DND-41 (cell line): ENCODE data around the gene NR1I2.

Source experiments
- ATAC-seq: fragments of 200-7000 bp; cut with Tn5 transposase; 3 replicates; pipeline ENCODE4 v1.9.1; 2021; ENCODE audit warnings: low read depth; ENCODE audit not compliant: insufficient read depth
- DNase-seq: peaks from one replicate; pipeline ENCODE4 v3.0.0-alpha.2; 2020
- H2AFZ ChIP-seq: 2 replicates; pipeline ENCODE4 v1.6.0; 2012; ENCODE audit warnings: low read depth, low read length
- H3K27ac ChIP-seq: 2 replicates; pipeline ENCODE4 v1.5.1; 2012; ENCODE audit warnings: low read length, inconsistent platforms
- H3K27me3 ChIP-seq: fragments of 200-600 bp; sonication (generic); 2 replicates; pipeline ENCODE4 v1.6.0; 2012; ENCODE audit warnings: low read length, mild to moderate bottlenecking, inconsistent platforms; ENCODE audit not compliant: insufficient read depth, poor library complexity
- H3K36me3 ChIP-seq: 2 replicates; pipeline ENCODE4 v1.5.1; 2012; ENCODE audit warnings: low read length, inconsistent platforms; ENCODE audit not compliant: insufficient read depth
- H3K4me1 ChIP-seq: 2 replicates; pipeline ENCODE4 v1.5.1; 2012; ENCODE audit warnings: mild to moderate bottlenecking, low read length; ENCODE audit not compliant: insufficient read depth
- H3K4me2 ChIP-seq: 2 replicates; pipeline ENCODE4 v1.6.0; 2012; ENCODE audit warnings: mild to moderate bottlenecking, moderate library complexity, low read length, inconsistent platforms; ENCODE audit not compliant: insufficient read depth
- H3K4me3 ChIP-seq, 2 experiments: fragments of 200-600 bp in 1 of 2; shearing (Covaris generic) in 1 of 2; 2 replicates each; pipeline ENCODE4 v1.5.1; 2012 to 2016; ENCODE audit warnings: inconsistent platforms in 2 of 2, low read length in 2 of 2, mild to moderate bottlenecking in 2 of 2, low read depth in 1 of 2, moderate library complexity in 1 of 2
- H3K79me2 ChIP-seq: 2 replicates; pipeline ENCODE4 v1.6.0; 2012; ENCODE audit warnings: low read length, inconsistent platforms; ENCODE audit not compliant: insufficient read depth
- H3K9ac ChIP-seq: 2 replicates; pipeline ENCODE4 v1.6.0; 2012; ENCODE audit warnings: low read depth, mild to moderate bottlenecking, inconsistent platforms, low read length, moderate library complexity
- H3K9me3 ChIP-seq: 2 replicates; pipeline ENCODE4 v1.5.1; 2012; ENCODE audit warnings: low read length, moderate library complexity, mild to moderate bottlenecking, inconsistent platforms; ENCODE audit not compliant: insufficient read depth, severe bottlenecking
- H4K20me1 ChIP-seq: 2 replicates; pipeline ENCODE4 v1.6.0; 2012; ENCODE audit warnings: low read length; ENCODE audit not compliant: insufficient read depth
- CTCF ChIP-seq: IDR thresholded peaks from 2 replicates; pipeline ENCODE4 v1.5.1; 2012; ENCODE audit warnings: borderline replicate concordance, low read length, moderate library complexity, mild to moderate bottlenecking; ENCODE audit not compliant: poor library complexity, severe bottlenecking; ENCODE audit errors: extremely low read depth
- EZH2 ChIP-seq: IDR thresholded peaks from 3 replicates; pipeline ENCODE4 v1.6.1; 2012; ENCODE audit warnings: borderline replicate concordance, low read depth, mild to moderate bottlenecking, moderate library complexity, low read length, inconsistent platforms; ENCODE audit not compliant: severe bottlenecking

NR1I2 gene

GRCh38 chr3:119856695-119857094 is 74.8 kb downstream of the NR1I2 start:
- Histone ChIP-seq H3K9me3 (peaks cover 8% of the 10 kb centered on the region), H3K36me3 (peaks cover 54% of the 10 kb centered on the region)

DNA sequence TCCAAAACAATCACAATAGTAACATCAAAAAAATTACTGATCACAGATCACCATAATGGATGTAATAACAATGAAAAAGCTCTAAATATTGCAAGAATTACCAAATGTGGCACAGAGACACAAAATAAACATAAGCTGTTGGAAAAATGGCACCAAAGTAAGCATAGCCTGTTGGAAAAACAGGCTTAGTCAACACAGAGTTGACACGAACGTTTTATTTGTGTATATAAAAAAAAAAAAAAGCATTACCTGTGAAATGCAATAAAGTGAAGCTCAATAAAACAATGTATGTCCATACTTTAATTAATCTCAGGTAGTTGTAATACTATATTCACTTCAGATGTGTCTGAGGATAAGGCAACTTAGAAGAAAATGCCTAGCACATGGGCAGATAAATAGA is 77.1 kb downstream of the NR1I2 start:
- ATAC-seq (no peak), DNase-seq (no peak)
- no peak for TF ChIP-seq EZH2
- TF ChIP-seq CTCF, result no peak

More at GRCh38 chr3:119856695-119857094, 74.8 kb downstream of the NR1I2 start:
- no peaks in the 10 kb centered on the region for H3K27me3 ChIP-seq
- no peak overlapping the region for H3K4me2 ChIP-seq
- no peak overlapping the region for H3K9ac ChIP-seq
- TF ChIP-seq EZH2, result no peak
- TF ChIP-seq CTCF, result no peak
- no peaks in the 10 kb centered on the region for H3K79me2 ChIP-seq
- no peak overlapping the region for H3K4me3 ChIP-seq
- ATAC-seq (no peak), DNase-seq (no peak)
- H4K20me1 ChIP-seq, result no peaks in the 10 kb centered on the region
- no peaks in the 10 kb centered on the region for H3K4me1 ChIP-seq
- no peak overlapping the region for H2AFZ ChIP-seq
- no peak overlapping the region for H3K27ac ChIP-seq

GRCh38 chr3:119859728-119860127 is 77.8 kb downstream of the NR1I2 start:
- no peaks in the 10 kb centered on the region for H4K20me1 ChIP-seq
- H3K9me3 ChIP-seq, result peaks cover 8% of the 10 kb centered on the region
- H3K79me2 ChIP-seq, result no peaks in the 10 kb centered on the region
- TF ChIP-seq EZH2, result no peak
- no peaks in the 10 kb centered on the region for H3K27me3 ChIP-seq
- H3K4me3 ChIP-seq, result no peak overlapping the region
- H2AFZ ChIP-seq, result no peak overlapping the region
- no peak for ATAC-seq
- peaks cover 80% of the 10 kb centered on the region for H3K36me3 ChIP-seq
- no peak overlapping the region for H3K9ac ChIP-seq
- H3K27ac ChIP-seq, result no peak overlapping the region
- H3K4me2 ChIP-seq, result no peak overlapping the region
- H3K4me1 ChIP-seq, result no peaks in the 10 kb centered on the region
- no peak for DNase-seq

More for the DNA sequence above, 77.1 kb downstream of the NR1I2 start:
- H3K27ac ChIP-seq, result no peak overlapping the region
- H3K79me2 ChIP-seq, result no peaks in the 10 kb centered on the region
- no peaks in the 10 kb centered on the region for H3K4me1 ChIP-seq
- H2AFZ ChIP-seq, result no peak overlapping the region
- H3K36me3 ChIP-seq, result peaks cover 73% of the 10 kb centered on the region
- no peak overlapping the region for H3K4me3 ChIP-seq
- no peak overlapping the region for H3K4me2 ChIP-seq
- H3K27me3 ChIP-seq, result no peaks in the 10 kb centered on the region
- no peaks in the 10 kb centered on the region for H4K20me1 ChIP-seq
- H3K9me3 ChIP-seq, result peaks cover 8% of the 10 kb centered on the region
- no peak overlapping the region for H3K9ac ChIP-seq

DNA sequence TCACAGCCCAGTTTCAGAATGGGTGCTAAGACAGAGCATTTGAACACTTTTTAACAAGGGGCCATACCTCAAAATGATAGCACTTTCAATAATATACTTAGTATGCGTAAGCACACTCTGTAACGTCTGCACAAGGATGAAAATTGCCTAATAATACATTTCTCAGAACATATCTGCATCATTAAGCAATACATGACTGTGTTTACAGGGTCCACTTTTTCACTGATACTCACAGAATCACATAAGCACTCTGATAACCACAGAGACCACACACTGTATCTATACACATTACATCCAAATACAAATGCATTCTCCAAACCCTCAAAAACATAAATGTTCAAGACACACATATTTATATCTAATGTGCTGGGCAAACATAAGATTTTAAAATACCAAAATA is 79.8 kb downstream of the NR1I2 start:
- Histone ChIP-seq H3K36me3 (peaks cover 80% of the 10 kb centered on the region), H4K20me1 (no peaks in the 10 kb centered on the region)
- no peak for DNase-seq

More for the DNA sequence above, 79.8 kb downstream of the NR1I2 start:
- H3K9me3 ChIP-seq, result peaks cover 8% of the 10 kb centered on the region
- H3K4me2 ChIP-seq, result no peak overlapping the region
- no peaks in the 10 kb centered on the region for H3K4me1 ChIP-seq
- no peak overlapping the region for H2AFZ ChIP-seq
- no peaks in the 10 kb centered on the region for H3K27me3 ChIP-seq
- no peak for ATAC-seq
- no peak overlapping the region for H3K27ac ChIP-seq
- H3K79me2 ChIP-seq, result no peaks in the 10 kb centered on the region
- H3K4me3 ChIP-seq, result no peak overlapping the region
- TF ChIP-seq CTCF, result no peak
- TF ChIP-seq EZH2, result no peak
- no peak overlapping the region for H3K9ac ChIP-seq
